T-helper 9 cell (primary cell): ENCODE results near the gene KRT9.
A peak's percentile ranks its signal among the peaks of the same experiment; 100 is the strongest.
"Not testable (repeated sequence)": the region's sequence is repeated elsewhere in the genome, so short reads cannot be mapped to it uniquely, and the experiment has no call there.

Experiments
- DNase-seq: peaks from one replicate; pipeline ENCODE4 v3.0.0-alpha.2; 2020

The KRT9 gene

DNA sequence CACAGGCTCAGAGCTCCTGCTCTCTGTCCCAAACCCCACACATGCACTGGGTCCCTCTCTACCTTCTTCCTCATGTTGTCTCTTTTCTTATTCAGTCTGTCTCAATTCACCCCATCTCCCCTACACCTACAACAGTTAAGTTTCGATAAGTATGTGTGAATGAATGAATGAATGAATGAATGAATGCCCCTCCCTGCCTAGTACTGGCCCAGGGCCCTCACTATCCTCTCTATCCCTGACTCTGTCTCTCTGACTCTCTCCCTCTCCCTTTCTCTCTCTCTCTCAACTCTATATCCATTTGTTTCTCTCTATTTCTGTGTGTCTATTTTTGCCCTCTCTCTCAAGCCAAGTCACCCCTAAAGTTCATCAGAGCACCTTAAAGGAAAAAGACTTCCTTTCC, 6.7 kb upstream of the KRT9 start:
- no peak for DNase-seq

- DNase-seq, result not testable (repeated sequence)
Measured at GRCh38 chr17:41576740-41577139, 4.9 kb upstream of the KRT9 start.

- DNase-seq, result no peak
Measured at GRCh38 chr17:41575336-41575735, 3.5 kb upstream of the KRT9 start.

DNA sequence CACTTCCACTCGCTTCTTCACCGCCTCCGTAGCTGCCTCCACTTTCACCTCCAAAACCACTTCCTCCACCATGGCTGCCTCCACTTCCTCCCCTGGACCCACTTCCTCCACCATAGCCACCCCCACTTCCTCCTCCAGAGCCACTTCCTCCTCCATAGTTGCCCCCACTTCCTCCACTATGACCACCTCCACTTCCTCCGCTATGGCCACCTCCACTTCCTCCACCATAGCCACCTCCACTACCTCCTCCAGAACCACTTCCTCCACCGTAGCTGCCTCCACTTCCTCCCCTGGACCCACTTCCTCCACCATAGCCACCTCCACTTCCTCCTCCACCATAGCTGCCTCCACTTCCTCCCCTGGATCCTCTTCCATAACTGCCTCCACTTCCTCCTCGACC, 4.5 kb downstream of the KRT9 start:
- no peak for DNase-seq

- DNase-seq, result no peak
Measured at GRCh38 chr17:41565338-41565737, 6.5 kb downstream of the KRT9 start.

DNA sequence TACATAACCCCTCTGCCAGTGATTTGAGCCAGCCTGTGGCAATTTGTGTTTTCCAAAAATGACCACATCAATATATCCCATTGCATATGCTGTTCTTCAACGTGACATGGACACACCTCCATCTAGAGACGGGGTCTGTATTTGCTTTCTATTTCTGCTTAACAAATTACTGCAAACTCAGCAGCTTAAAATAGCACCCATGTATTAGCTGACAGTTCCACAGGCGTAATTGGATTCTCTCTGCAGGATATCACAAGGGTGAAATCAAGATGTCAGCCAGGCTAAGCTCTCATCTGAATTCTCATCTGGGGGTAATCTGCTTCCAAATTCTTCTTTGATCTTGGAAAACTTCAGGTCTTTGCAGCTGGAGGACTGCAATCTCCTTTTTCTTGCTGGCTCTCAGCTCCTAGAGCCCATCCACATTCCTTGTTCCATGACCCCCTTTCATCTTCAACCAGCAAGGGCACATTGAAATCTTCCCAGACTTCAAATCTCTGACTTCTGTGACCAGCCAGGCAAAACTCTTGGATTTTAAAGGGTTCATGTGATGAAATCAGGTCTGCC, 8.2 kb downstream of the KRT9 start:
- no peak for DNase-seq

DNA sequence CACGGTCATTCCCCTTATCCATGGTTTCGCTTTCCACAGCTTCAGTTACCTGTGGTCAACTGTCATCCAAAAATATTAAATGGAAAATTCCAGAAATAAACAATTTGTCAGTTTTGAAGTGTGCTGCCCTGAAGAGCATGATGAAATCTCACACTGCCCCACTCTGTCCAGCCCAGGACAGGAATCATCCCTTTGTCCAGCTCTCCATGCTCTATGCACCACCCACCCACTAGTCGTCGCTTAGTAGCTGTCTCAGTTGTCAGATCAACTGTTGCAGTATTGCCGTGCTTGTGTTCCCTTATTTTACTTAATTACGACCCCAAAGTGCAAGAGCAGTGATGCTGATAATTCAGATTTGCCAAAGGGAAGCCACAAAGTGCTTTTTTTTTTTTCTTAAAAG, 10.3 kb downstream of the KRT9 start:
- DNase-seq, result no peak

DNA sequence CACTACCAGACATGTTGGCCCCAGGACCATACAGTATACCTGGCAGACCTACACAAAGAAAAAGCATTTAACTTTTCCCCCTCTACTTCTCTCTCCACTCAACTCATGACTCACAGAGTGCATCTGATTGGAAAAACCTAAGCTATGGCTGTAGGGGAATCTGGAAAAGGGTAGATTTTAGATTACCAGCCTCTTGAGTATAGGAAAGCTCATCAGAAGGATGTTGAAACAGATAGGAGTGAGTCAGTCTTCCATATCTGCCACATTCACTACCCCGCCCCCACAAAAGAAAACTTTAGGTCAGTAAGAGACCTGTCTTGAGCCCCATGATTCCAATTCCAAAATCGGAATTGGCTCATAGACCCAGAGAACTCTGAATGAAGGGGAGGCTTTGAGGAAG, 12.3 kb downstream of the KRT9 start:
- no peak for DNase-seq

DNA sequence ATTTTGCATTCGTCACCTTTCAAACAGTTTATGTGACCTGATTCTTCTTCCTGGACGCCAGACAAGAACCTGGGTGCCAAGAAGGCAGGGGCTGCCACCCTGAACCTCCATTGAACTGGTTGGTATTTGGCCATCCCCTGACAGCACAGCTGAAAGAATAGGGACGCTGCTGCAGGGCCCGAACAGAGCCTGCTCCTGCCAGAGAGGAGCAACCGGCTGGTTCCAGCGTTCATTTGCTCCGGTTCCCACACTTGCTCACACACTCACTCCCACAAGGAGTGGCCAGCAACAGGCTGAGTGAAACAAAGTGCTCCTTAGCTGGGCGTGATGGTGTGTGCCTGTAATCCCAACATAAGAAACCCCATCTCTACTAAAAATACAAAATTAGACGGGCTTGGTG, 14.9 kb downstream of the KRT9 start:
- no peak for DNase-seq

- DNase-seq, result no peak
Measured at GRCh38 chr17:41556306-41556705, 15.6 kb downstream of the KRT9 start.

DNA sequence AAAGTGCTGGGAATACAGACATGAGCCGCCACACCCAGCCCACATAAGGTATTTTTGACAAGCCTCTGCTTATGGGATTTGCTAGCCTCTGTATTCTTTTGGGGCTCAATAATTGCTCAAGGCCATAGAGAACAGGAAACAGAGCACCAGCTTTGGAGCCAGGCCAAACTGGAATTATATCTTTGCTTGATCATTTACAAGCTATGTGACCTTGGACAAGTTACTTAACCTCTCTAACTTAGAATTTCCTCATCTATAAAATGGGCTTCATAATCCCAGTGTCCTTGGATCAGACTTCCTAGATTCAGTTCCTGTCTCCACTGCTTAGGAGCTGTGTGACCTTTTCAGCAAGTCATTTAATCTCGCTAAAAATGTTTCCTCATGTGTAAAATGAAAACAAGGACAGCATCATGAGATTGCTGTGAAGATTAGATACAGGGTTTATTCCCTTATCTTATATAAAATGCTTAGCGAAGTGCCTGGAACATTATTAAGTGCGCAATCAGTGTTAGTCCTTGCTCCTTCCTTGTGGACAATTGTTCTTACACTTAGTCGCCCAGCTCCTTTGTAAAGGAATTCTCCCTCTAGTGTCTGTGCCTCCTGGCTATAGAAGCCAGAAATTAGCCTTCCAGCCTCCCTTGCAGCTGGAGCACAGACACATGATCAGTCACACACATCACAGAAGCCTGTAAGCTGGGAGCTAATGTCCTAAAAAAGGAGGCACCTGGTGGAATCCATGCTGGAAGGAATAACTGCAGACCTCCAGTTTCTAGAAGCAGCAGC, 16.6 kb downstream of the KRT9 start:
- DNase-seq, result no peak

DNA sequence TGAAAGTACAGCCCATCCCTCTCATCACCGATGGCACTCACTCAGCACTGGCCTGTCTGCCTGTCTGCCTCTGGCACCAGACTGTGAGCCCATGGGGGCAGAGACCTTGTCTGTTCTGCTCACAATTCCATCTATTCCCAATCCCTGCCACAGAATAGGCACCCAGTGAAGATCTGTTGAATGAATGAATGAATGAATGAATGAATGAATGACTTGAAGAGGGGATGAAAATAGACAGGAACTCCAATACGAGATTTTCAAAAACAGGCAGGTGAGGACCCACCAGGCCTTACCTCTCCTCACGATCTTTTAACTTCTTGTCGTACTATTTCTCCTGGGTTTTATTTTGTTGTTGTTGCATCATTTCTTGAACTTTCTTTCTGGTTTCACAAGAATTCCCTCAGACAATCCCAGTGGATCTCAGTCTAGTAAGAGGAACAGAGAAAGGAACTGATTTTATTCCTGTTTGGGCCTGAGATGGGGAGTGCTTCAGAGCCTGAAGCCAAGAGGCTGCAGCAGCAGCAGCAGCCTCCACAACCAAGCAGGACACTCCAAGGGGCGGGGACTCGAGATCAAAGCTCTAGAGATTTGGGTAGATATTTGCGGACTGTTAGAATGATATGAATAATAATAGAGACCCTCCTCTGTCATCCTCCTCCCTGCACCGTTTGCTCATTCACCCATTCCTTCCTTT, 17.7 kb downstream of the KRT9 start:
- DNase-seq, result no peak

GRCh38 chr17:41553176-41553575, 18.7 kb downstream of the KRT9 start:
- no peak for DNase-seq

GRCh38 chr17:41552455-41552854, 19.4 kb downstream of the KRT9 start:
- no peak for DNase-seq

DNA sequence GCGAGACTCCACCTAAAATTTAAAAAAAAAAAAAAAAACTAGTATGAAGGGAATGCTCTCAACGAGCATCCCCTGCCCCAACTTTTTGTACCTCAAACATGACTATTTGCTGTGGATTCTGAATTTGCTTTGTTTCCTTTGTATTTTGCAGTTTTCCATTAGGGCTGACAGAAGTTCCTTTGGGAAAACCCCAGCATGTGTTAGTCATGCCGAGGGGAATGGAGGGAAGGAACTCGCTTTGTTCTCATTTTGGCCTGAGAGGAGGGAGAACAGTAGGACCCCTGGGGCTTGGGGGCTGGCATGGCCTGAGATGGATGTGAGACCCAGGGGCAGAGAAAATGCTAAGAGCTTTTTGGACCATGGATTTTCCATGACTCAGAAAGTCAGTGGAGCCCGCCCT, 20.5 kb downstream of the KRT9 start:
- no peak for DNase-seq

DNA sequence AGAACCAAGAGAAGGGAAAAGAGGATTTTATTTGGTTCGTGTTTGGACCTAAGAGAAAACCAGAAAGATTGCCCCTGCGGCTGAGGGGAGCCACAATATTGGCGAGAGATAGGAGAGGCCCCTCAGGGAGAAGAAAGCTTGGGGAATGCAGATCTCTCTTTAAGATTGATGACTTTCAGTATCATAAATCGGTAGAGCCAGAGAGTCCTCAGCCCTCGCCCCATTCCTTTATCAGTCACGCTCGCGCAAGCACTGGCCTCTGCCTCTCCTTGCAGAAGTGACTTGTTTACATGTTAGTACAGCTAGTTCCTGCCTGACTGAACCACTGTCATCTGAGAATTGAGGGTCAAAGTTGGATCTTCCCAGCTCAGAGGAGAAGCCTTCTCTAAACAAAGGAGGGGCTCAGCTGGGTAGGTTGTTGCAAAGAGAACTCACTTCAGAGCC, 22.2 kb downstream of the KRT9 start:
- no peak for DNase-seq

- DNase-seq, result peak; percentile 82
Measured at GRCh38 chr17:41548844-41549595, 22.8 kb downstream of the KRT9 start.

DNA sequence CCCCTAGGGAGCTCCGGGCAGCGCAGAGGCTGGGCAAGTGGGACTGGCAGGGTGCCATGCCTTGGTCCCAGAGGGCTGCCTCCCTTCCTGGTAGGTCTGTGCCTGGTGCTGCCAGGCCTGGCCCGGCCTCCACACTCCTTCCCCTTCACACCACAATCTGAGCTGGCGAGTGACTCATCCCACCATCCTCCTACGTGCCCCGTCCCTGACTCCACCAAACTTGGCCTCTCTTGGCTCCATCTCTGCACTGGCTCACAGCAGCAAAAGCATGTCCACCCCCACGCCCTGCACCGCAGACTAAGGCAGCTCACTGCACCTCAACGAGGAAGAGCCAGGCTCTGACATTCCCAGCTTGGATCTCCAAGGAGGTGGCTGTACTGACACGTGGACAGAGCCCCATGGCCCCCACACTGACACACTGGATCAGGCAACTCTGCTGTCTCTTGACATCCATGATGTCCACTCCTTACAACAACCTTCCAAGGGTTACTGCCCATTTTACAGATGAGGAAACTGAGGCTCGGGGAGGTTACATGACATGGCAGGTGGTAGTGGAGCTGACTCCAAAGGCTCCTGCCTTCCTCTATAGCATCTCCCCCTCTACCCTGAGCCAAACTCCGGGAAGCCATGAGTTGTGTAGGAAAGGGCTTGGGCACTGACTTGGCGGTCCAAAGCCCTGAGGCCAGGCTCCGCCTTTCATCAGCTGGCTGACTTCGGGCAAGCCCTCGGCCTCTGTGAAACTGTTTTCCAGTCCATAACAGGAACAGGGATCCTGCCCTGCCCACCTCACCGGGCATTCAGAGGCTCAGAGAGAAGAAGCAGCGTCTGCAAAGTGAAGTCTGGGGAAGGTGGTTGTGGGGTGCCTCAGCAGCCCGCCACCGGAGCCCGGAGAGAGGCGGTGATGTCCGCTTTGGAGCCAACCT, 23.7 kb downstream of the KRT9 start:
- DNase-seq, result no peak

- no peak for DNase-seq
Measured at GRCh38 chr17:41547378-41547841, 24.4 kb downstream of the KRT9 start.

DNA sequence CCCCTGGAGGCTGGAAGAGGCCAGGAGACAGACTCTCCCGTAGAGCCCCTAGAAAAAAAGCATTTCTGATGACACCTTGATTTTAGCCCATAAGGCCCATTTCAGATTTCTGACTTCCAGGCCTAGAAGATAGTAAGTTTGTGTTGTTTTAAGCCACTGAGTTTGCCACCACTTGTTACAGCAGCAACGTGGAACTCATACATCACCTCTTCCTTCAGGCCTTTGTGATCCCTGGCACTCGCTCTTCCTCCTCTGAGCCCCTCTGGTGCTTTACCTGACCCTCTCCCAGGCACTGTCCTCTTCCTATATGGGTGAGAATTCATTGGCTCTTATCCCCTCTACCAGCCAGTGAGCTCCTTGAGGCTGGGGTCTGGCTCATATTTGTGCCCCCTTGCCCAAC, 25.0 kb downstream of the KRT9 start:
- no peak for DNase-seq

- DNase-seq, result no peak
Measured at GRCh38 chr17:41545829-41546410, 25.9 kb downstream of the KRT9 start.

GRCh38 chr17:41544935-41545334, 26.9 kb downstream of the KRT9 start:
- DNase-seq, result no peak
